ENCODE measurements around the gene MSI2.
A peak's percentile ranks its signal among the peaks of the same experiment; 100 is the strongest.

Gene MSI2

DNA sequence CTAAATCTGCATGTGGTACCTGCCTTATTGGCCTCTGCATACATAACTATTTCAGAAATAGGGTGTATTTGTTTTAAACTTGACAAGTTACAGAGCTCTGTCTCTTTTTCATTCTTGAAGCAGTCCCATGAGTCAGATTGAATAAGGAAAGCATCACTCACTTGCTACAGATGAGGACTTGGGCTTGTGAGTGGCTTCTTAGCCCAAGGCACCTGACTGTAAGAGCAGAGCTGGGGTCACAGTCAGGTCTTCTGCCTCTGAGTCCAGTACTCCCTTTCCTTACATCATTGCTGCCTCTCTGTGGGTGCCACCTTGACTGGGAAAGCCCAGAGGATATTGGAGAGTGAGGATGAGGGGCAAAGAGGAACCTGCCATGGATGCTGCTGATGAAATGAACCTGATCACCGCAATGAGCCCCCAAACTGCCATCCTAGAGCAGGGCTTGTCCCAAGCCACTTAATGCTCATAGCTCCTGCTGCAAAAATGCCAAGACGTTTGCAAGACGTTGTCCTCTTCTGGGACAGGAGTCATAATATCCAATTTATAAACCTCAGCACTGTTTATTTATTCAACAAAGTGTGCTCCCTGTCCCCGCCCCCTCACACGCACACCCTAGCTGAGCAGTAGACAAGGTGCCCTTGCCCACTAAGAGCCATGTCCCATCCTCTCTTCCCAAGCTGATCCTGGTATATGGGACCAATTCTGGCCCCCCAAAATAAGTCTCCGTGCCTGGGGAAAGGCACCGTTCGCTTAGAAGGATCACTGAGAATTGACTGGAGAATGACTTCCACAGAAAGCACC is 414.6 kb downstream of the MSI2 start:
- H3K4me3 ChIP-seq (ENCODE audit: low read length): no peak overlapping the region
- no peaks in the 10 kb centered on the region for H4K20me1 ChIP-seq (ENCODE audit: control insufficient read depth, insufficient read depth, low read depth, low read length)
- H3K79me2 ChIP-seq (ENCODE audit: control insufficient read depth, low read length): no peaks in the 10 kb centered on the region
- H3K9me3 ChIP-seq (ENCODE audit: control insufficient read depth, insufficient read depth, low read length): no peaks in the 10 kb centered on the region
- H3K36me3 ChIP-seq (ENCODE audit: control insufficient read depth, low read length): peaks cover 13% of the 10 kb centered on the region
- H3K9me2 ChIP-seq (replicated peaks; ENCODE audit: control insufficient read depth, low read length): no peaks in the 10 kb centered on the region
- no peak overlapping the region for H3K27ac ChIP-seq (ENCODE audit: low read depth, low read length)
- H3K27me3 ChIP-seq (ENCODE audit: control insufficient read depth, low read length): no peaks in the 10 kb centered on the region
- H3K4me2 ChIP-seq (ENCODE audit: low read length): no peak overlapping the region
- TF ChIP-seq, protein P1, sequence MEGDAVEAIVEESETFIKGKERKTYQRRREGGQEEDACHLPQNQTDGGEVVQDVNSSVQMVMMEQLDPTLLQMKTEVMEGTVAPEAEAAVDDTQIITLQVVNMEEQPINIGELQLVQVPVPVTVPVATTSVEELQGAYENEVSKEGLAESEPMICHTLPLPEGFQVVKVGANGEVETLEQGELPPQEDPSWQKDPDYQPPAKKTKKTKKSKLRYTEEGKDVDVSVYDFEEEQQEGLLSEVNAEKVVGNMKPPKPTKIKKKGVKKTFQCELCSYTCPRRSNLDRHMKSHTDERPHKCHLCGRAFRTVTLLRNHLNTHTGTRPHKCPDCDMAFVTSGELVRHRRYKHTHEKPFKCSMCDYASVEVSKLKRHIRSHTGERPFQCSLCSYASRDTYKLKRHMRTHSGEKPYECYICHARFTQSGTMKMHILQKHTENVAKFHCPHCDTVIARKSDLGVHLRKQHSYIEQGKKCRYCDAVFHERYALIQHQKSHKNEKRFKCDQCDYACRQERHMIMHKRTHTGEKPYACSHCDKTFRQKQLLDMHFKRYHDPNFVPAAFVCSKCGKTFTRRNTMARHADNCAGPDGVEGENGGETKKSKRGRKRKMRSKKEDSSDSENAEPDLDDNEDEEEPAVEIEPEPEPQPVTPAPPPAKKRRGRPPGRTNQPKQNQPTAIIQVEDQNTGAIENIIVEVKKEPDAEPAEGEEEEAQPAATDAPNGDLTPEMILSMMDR (IDR thresholded peaks at IDR 0.05; ENCODE audit: low read depth, low read length, poor library complexity, severe bottlenecking): no peak
- no peak for TF ChIP-seq EZH2phosphoT487 (IDR thresholded peaks at IDR 0.05; ENCODE audit: borderline replicate concordance, low read length)
- H3F3A ChIP-seq (ENCODE audit: control insufficient read depth, insufficient read depth): 0 out of 2 replicates have a peak, but pooled peaks cover 2% of the 10 kb centered on the region
- H3K4me1 ChIP-seq (ENCODE audit: control insufficient read depth, low read length): peaks cover 19% of the 10 kb centered on the region

DNA sequence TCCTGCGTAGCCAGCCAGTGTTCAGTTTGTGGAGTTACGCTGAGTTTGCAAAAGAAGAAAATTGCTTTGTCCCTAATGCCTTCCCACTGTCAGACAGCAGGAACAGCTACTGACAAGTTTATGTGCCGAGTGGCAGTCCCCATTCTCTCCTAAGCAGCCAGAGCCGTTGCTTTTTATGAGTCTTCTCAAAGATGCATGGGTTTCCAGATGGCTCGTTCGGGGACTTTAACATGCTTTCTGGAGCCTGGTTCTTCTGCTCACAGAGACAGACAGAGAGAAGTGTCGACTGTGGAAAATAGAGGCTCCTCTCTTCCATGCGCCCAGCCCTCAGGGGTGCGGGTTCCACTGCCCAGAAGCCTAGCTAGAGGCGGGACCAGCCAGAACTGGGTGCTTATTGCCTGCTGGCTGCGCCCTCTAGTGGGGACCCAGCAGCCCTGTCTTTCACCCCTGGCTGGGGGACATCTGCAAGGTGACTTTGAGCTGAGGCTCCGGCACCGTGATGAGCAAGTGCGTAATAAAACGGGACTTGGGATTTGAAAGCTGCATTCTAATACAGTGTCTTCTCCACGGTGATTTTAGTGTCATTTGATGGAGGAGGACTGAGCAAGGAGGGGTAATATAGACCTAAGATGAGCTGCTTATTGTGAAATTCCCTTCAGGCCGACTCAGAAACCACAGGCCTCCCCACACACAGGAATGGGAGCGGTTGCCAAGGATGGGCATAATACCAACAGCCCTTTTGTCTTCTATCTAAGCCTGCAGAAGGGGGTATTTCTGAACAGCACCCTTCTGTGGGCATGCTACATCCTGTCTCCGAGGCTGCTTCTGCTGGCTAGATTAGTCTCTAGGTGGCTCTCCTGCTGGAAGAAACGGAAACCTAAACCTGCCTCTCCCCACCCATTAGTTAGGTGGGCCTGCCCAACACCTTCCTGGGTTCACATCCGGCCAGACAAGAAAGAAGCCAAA is 415.6 kb downstream of the MSI2 start:
- Histone ChIP-seq H3K27ac (ENCODE audit: low read depth, low read length) (no peak overlapping the region), H3K36me3 (ENCODE audit: control insufficient read depth, low read length) (peaks cover 16% of the 10 kb centered on the region; the same call in 1 of the 2 replicates), H3K4me3 (ENCODE audit: low read length) (no peak overlapping the region), H3K9me2 (replicated peaks; ENCODE audit: control insufficient read depth, low read length) (no peaks in the 10 kb centered on the region), H3K79me2 (ENCODE audit: control insufficient read depth, low read length) (no peaks in the 10 kb centered on the region), H4K20me1 (ENCODE audit: control insufficient read depth, insufficient read depth, low read depth, low read length) (no peaks in the 10 kb centered on the region), H3F3A (ENCODE audit: control insufficient read depth, insufficient read depth) (0 out of 2 replicates have a peak, but pooled peaks cover 2% of the 10 kb centered on the region), H3K4me1 (ENCODE audit: control insufficient read depth, low read length) (peaks cover 14% of the 10 kb centered on the region), H3K27me3 (ENCODE audit: control insufficient read depth, low read length) (no peaks in the 10 kb centered on the region), H3K4me2 (ENCODE audit: low read length) (no peak overlapping the region), H3K9me3 (ENCODE audit: control insufficient read depth, insufficient read depth, low read length) (no peaks in the 10 kb centered on the region)
- TF ChIP-seq, protein P1 (IDR thresholded peaks at IDR 0.05; ENCODE audit: low read depth, low read length, poor library complexity, severe bottlenecking): peak; percentile 97
- no peak for TF ChIP-seq EZH2phosphoT487 (IDR thresholded peaks at IDR 0.05; ENCODE audit: borderline replicate concordance, low read length)

DNA sequence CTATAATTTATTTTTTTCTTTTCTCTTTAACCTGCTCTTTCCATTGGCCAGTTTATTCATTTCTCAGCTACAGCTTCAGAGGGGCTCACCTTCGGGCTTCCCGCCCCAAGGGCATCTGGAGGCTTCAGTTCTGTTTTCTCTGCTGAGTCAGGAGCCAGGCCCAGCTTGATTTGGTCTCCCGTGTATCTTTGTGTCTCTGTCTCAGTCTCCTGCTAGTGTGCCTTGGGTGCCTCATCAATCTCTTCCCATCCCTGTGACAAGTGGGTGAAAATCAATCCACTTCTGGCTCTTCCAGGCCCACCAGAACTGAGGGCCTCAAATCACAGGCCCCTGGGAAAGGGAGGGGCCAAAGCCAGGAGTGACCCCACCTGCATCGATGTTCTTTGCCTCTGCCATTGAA is 416.6 kb downstream of the MSI2 start:
- peaks cover 16% of the 10 kb centered on the region; the same call in 1 of the 2 replicates for H3K36me3 ChIP-seq (ENCODE audit: control insufficient read depth, low read length)
- H3K9me3 ChIP-seq (ENCODE audit: control insufficient read depth, insufficient read depth, low read length): no peaks in the 10 kb centered on the region
- no peak overlapping the region for H3K27ac ChIP-seq (ENCODE audit: low read depth, low read length)
- no peak overlapping the region for H3K4me2 ChIP-seq (ENCODE audit: low read length)
- peaks cover 14% of the 10 kb centered on the region for H3K4me1 ChIP-seq (ENCODE audit: control insufficient read depth, low read length)
- H4K20me1 ChIP-seq (ENCODE audit: control insufficient read depth, insufficient read depth, low read depth, low read length): no peaks in the 10 kb centered on the region
- 0 out of 2 replicates have a peak, but pooled peaks cover 2% of the 10 kb centered on the region for H3F3A ChIP-seq (ENCODE audit: control insufficient read depth, insufficient read depth)
- no peaks in the 10 kb centered on the region for H3K79me2 ChIP-seq (ENCODE audit: control insufficient read depth, low read length)
- TF ChIP-seq EZH2phosphoT487 (IDR thresholded peaks at IDR 0.05; ENCODE audit: borderline replicate concordance, low read length): no peak
- H3K4me3 ChIP-seq (ENCODE audit: low read length): no peak overlapping the region
- H3K9me2 ChIP-seq (replicated peaks; ENCODE audit: control insufficient read depth, low read length): no peaks in the 10 kb centered on the region
- no peaks in the 10 kb centered on the region for H3K27me3 ChIP-seq (ENCODE audit: control insufficient read depth, low read length)

All from DOHH2 (cell line).